ENCODE results near the gene AP2S1. TPM values are rescaled to one million over a fixed set of nuclear protein-coding genes. Genes with fewer than 3 reads are reported as not detected.
A peak's percentile ranks its signal among the peaks of the same experiment; 100 is the strongest.

Gene AP2S1
- polyA plus RNA-seq, 1 donor (not counting 4 experiments of a cell fraction or from before 2014, with no cell fraction given): 183 TPM

- Histone ChIP-seq H4K20me1 (ENCODE audit: control insufficient read depth, extremely low read depth, insufficient read depth, low read length) (no peaks in the 10 kb centered on the region), H3K4me1 (ENCODE audit: control insufficient read depth, extremely low read depth, insufficient read depth, low read length) (peaks cover 10% of the 10 kb centered on the region), H3K9me1 (ENCODE audit: control insufficient read depth, extremely low read depth, insufficient read depth, low read length) (peaks cover 2% of the 10 kb centered on the region), H3K4me2 (ENCODE audit: control insufficient read depth, extremely low read depth, insufficient read depth, low read depth, low read length) (no peak overlapping the region), H3K9ac (ENCODE audit: control insufficient read depth, extremely low read depth, insufficient read depth, low read length) (no peak overlapping the region), H3K27ac (ENCODE audit: control insufficient read depth, insufficient read depth, low read length) (no peak overlapping the region), H3K4me3 (ENCODE audit: control insufficient read depth in 2 of 3, extremely low read depth in 1 of 3, insufficient read depth in 2 of 3, low read depth in 1 of 3, low read length in 3 of 3) (no peak overlapping the region), H3K79me2 (ENCODE audit: control insufficient read depth, insufficient read depth, low read length) (peaks cover 71% of the 10 kb centered on the region), H3K36me3 (ENCODE audit: control insufficient read depth in 2 of 2, extremely low read depth in 1 of 2, insufficient read depth in 2 of 2, low read length in 2 of 2) (no peaks in the 10 kb centered on the region), H2AFZ (ENCODE audit: control insufficient read depth, low read length) (no peak overlapping the region), H3K9me3 (ENCODE audit: control insufficient read depth, low read depth, low read length) (no peaks in the 10 kb centered on the region), H3K27me3 (ENCODE audit: control insufficient read depth, extremely low read depth, insufficient read depth, low read length) (no peaks in the 10 kb centered on the region)
- dilution Hi-C loops (cut with MboI; ENCODE audit: extremely low pct_ligation_motif_present, low sequenced_read_pairs): no loop called here
- FAIRE-seq: no peak
- TF ChIP-seq, protein P1, sequence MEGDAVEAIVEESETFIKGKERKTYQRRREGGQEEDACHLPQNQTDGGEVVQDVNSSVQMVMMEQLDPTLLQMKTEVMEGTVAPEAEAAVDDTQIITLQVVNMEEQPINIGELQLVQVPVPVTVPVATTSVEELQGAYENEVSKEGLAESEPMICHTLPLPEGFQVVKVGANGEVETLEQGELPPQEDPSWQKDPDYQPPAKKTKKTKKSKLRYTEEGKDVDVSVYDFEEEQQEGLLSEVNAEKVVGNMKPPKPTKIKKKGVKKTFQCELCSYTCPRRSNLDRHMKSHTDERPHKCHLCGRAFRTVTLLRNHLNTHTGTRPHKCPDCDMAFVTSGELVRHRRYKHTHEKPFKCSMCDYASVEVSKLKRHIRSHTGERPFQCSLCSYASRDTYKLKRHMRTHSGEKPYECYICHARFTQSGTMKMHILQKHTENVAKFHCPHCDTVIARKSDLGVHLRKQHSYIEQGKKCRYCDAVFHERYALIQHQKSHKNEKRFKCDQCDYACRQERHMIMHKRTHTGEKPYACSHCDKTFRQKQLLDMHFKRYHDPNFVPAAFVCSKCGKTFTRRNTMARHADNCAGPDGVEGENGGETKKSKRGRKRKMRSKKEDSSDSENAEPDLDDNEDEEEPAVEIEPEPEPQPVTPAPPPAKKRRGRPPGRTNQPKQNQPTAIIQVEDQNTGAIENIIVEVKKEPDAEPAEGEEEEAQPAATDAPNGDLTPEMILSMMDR (optimal IDR thresholded peaks at IDR 0.05 in 1 of 3, IDR thresholded peaks at IDR 0.05 in 1 of 3, conservative IDR thresholded peaks at IDR 0.05 in 1 of 3; ENCODE audit: extremely low read depth in 1 of 3, insufficient read depth in 2 of 3, low read length in 3 of 3): no peak
- no peak for TF ChIP-seq EZH2 (IDR thresholded peaks at IDR 0.05; ENCODE audit: low read length)
- DNase-seq (ENCODE audit: low read depth, low spot score): no peak
Observed at GRCh38 chr19:46892252-46893179, 41.9 kb upstream of the AP2S1 start.

- Histone ChIP-seq H3K9me1 (ENCODE audit: control insufficient read depth, extremely low read depth, insufficient read depth, low read length) (peaks cover 2% of the 10 kb centered on the region), H3K27ac (ENCODE audit: control insufficient read depth, insufficient read depth, low read length) (peak overlapping the region; percentile 37), H3K4me1 (ENCODE audit: control insufficient read depth, extremely low read depth, insufficient read depth, low read length) (peaks cover 10% of the 10 kb centered on the region), H3K9ac (ENCODE audit: control insufficient read depth, extremely low read depth, insufficient read depth, low read length) (no peak overlapping the region), H3K79me2 (ENCODE audit: control insufficient read depth, insufficient read depth, low read length) (peaks cover 76% of the 10 kb centered on the region), H3K27me3 (ENCODE audit: control insufficient read depth, extremely low read depth, insufficient read depth, low read length) (no peaks in the 10 kb centered on the region), H2AFZ (ENCODE audit: control insufficient read depth, low read length) (no peak overlapping the region), H3K9me3 (ENCODE audit: control insufficient read depth, low read depth, low read length) (no peaks in the 10 kb centered on the region), H3K4me3 (ENCODE audit: control insufficient read depth in 2 of 3, extremely low read depth in 1 of 3, insufficient read depth in 2 of 3, low read depth in 1 of 3, low read length in 3 of 3) (no peak overlapping the region), H3K4me2 (ENCODE audit: control insufficient read depth, extremely low read depth, insufficient read depth, low read depth, low read length) (no peak overlapping the region), H3K36me3 (ENCODE audit: control insufficient read depth in 2 of 2, extremely low read depth in 1 of 2, insufficient read depth in 2 of 2, low read length in 2 of 2) (no peaks in the 10 kb centered on the region), H4K20me1 (ENCODE audit: control insufficient read depth, extremely low read depth, insufficient read depth, low read length) (no peaks in the 10 kb centered on the region)
- dilution Hi-C loops (cut with MboI; ENCODE audit: extremely low pct_ligation_motif_present, low sequenced_read_pairs): no loop called here
- no peak for TF ChIP-seq EZH2 (IDR thresholded peaks at IDR 0.05; ENCODE audit: low read length)
- TF ChIP-seq, protein P1 (optimal IDR thresholded peaks at IDR 0.05 in 1 of 3, IDR thresholded peaks at IDR 0.05 in 1 of 3, conservative IDR thresholded peaks at IDR 0.05 in 1 of 3; ENCODE audit: extremely low read depth in 1 of 3, insufficient read depth in 2 of 3, low read length in 3 of 3): no peak
- DNase-seq (ENCODE audit: low read depth, low spot score): no peak
- peak; percentile 52 for FAIRE-seq
Observed at GRCh38 chr19:46890423-46891170, 40.0 kb upstream of the AP2S1 start.

All from keratinocyte (primary cell).